GM13977 (cell line): Measurements from ENCODE around the gene SRL.

Source experiments
- DNase-seq: peaks from one replicate; pipeline ENCODE4 v3.0.0; 2012; ENCODE audit warnings: low spot score
- CTCF ChIP-seq: IDR thresholded peaks from 2 replicates; pipeline ENCODE4 v1.5.1; 2012; ENCODE audit warnings: mild to moderate bottlenecking, control low read depth; ENCODE audit not compliant: insufficient read depth; ENCODE audit errors: extremely low read depth, missing control alignments
- in situ Hi-C: fragments of 300-500 bp; cut with MboI; formaldehyde crosslinking; loops from one replicate; pipeline ENCODE4 v1.12.0; 2022; ENCODE audit warnings: low sequenced_read_pairs, low pct_unique_long_range_greater_than_20kb, mixed read lengths, inconsistent platforms; ENCODE audit not compliant: unreplicated experiment

Gene SRL

DNA sequence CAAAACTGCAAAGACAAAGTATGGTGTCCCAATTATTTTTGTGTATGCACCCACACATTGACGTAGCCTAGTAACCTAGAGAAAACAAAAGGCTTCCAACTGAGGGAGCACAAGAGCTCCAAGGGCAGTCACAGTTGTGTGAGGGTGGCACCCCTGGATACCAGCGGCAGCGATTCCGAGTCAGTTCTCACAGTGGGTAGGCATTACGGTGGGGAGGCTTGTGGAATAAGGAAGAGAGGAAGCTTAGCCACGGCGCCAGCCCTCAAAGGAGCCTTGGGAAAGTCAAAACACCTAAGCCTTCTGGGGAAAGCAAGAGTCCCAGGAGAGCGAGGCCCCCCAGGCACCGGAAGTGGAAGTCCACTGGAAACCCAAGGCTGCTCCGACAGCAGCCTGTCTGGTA lies 94.6 kb downstream of the SRL start:
- no peak for TF ChIP-seq CTCF
- in situ Hi-C loops, result no loop called here
- DNase-seq, result no peak

- TF ChIP-seq CTCF, result no peak
- DNase-seq, result peak; percentile 37
- in situ Hi-C loops, result no loop called here
Observed at GRCh38 chr16:4142268-4142667, 99.6 kb downstream of the SRL start.

- DNase-seq, result no peak
- no peak for TF ChIP-seq CTCF
- in situ Hi-C loops, result no loop called here
Observed at GRCh38 chr16:4141604-4142003, 100.3 kb downstream of the SRL start.

DNA sequence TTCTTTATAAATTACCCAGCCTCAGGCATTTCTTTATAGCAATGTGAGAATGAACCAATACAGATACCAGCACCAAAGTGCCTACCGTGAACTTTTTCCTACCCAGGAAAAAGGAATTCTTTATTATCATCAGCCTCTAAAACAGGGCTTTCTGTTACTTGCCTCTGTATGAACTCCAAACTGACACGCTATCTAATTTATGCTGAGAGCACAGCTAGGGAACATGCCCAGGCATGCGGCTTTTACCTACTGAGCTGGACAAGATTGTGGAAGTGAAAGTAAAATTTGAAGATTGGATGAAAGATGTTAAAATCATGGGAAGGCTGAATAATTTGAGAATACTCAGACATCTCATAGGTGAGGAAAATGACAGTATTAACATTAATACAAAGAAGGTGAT lies 101.2 kb downstream of the SRL start:
- no peak for DNase-seq
- TF ChIP-seq CTCF, result no peak

DNA sequence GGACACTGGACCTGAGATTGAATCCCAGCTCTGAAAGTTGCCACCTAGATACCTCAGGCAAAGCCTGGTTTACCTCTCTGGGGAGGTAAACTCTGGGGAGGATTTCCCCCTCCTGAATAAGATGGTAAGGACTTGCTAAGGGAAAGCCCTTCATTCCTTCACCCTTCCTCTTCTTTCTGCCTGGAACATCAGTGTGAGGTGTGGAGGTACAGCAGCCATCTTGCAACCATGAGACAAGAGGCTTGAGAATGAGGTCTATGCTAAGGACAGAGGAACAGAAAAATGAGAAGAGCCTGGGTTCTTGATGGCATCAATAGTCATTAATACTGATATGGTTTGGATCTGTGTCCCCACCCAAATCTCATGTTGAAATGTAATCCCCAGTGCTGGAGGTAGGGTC lies 101.9 kb downstream of the SRL start:
- no peak for TF ChIP-seq CTCF
- in situ Hi-C loops, result no loop called here
- no peak for DNase-seq

More for the DNA sequence above, 101.2 kb downstream of the SRL start:
- in situ Hi-C loops, result no loop called here
